ENCODE results near the gene LRRC8C. TPM values are rescaled to one million over a fixed set of nuclear protein-coding genes. Genes with fewer than 3 reads are reported as not detected.
A peak's percentile ranks its signal among the peaks of the same experiment; 100 is the strongest.

The LRRC8C gene
- total and polyA plus RNA-seq, 11 donors, result 3.2 to 16.3 (median 9.2) TPM

DNA sequence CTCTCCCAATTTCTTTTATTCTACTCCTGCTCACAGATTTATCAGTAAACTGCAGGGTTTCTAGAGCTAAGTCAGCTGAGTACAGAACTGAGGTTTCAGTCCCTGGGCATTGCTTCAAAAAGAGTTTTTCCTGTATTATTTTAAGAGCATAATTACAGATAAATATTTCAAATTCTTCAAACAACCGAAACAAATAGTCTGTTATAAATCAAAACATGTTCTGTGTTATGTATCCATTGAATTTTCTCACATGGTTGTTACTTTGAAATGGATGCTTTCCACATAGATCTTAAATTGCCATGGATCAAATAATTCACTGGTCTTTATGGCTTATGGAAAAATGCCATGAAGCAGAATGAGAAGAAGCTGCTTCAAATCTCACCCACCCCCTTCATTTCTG is 64.5 kb downstream of the LRRC8C start:
- Histone ChIP-seq H3K36me3 (peaks cover 0 to 3% (median 0%) of the 10 kb centered on the region in 9 donors), H3K4me3 (no peak overlapping the region), H3K27ac (peak overlapping the region in 2 of 12 donors; percentile 3 to 69), H3K27me3 (no peaks in the 10 kb centered on the region), H3K4me1 (peaks cover 7 to 98% (median 63%) of the 10 kb centered on the region in 12 donors), H3K9me3 (no peaks in the 10 kb centered on the region)
- ATAC-seq, result no peak
- DNase-seq, result no peak
- intact Hi-C loops (cut with DNase I), result loop anchor here in 8 of 10 donors (1.0 to 10.0 kb wide), 5 partner anchors 40 to 67 kb away; partner anchors contain the start of gene LRRC8C (in 4 of the 8)
- TF ChIP-seq POLR2A (IDR thresholded peaks at IDR 0.05), result no peak
- TF ChIP-seq, protein P1, sequence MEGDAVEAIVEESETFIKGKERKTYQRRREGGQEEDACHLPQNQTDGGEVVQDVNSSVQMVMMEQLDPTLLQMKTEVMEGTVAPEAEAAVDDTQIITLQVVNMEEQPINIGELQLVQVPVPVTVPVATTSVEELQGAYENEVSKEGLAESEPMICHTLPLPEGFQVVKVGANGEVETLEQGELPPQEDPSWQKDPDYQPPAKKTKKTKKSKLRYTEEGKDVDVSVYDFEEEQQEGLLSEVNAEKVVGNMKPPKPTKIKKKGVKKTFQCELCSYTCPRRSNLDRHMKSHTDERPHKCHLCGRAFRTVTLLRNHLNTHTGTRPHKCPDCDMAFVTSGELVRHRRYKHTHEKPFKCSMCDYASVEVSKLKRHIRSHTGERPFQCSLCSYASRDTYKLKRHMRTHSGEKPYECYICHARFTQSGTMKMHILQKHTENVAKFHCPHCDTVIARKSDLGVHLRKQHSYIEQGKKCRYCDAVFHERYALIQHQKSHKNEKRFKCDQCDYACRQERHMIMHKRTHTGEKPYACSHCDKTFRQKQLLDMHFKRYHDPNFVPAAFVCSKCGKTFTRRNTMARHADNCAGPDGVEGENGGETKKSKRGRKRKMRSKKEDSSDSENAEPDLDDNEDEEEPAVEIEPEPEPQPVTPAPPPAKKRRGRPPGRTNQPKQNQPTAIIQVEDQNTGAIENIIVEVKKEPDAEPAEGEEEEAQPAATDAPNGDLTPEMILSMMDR (IDR thresholded peaks at IDR 0.05), result no peak
- WGBS, 4 donors, result 21 to 43% (median 30%) methylated on average over 1 of the region's 1 CpG

DNA sequence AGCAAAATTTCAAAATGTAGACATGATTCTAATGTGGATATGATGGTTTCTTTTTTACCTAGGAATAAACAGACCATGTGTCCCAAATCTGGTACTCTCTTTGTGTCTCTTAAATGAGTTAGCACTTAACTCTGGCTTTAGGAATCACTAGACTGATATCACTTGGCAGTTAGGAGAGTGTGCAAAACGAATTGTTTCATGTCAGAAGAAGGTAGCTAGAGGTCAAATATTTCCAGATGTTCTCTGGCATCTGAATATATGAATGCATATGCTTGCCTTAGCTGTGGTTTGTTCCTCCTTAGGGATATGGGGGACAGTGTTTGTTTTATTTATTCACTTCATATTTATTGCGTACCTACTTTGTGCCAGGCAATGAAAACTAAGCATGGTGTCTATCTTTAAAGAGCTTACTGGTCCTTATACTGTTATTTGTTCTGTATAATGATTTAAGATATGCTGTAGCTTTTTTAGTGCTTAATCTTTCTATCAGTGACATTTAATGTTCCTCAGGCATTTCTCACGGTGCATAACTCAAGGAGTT is 65.2 kb downstream of the LRRC8C start:
- H3K27ac ChIP-seq, result peak overlapping the region in 4 of 12 donors; percentile 1 to 69 (median 15)

GRCh38 chr1:89698624-89699023 is 65.7 kb downstream of the LRRC8C start:
- H3K27ac ChIP-seq, result peak overlapping the region in 3 of 12 donors; percentile 1 to 69 (median 27)
- no peaks in the 10 kb centered on the region for H3K9me3 ChIP-seq
- ATAC-seq (no peak), DNase-seq (no peak)
- H3K4me3 ChIP-seq, result no peak overlapping the region
- intact Hi-C loops (cut with DNase I), result loop anchor here in 8 of 10 donors (5.0 to 10.0 kb wide), 4 partner anchors 41 to 66 kb away; partner anchors contain the start of gene LRRC8C (in 4 of the 8)
- H3K4me1 ChIP-seq, result peaks cover 7 to 86% (median 52%) of the 10 kb centered on the region in 12 donors
- 45 to 58% (median 47%) methylated on average over 1 of the region's 1 CpG for WGBS, 4 donors
- H3K27me3 ChIP-seq, result no peaks in the 10 kb centered on the region
- no peak for TF ChIP-seq POLR2A (IDR thresholded peaks at IDR 0.05)
- TF ChIP-seq, protein P1 (IDR thresholded peaks at IDR 0.05), result no peak
- peaks cover 0 to 9% (median 0%) of the 10 kb centered on the region in 9 donors for H3K36me3 ChIP-seq

More for the DNA sequence above, 65.2 kb downstream of the LRRC8C start:
- Histone ChIP-seq H3K36me3 (peaks cover 0 to 9% (median 0%) of the 10 kb centered on the region in 9 donors), H3K27me3 (no peaks in the 10 kb centered on the region), H3K9me3 (no peaks in the 10 kb centered on the region), H3K4me3 (no peak overlapping the region), H3K4me1 (peaks cover 7 to 91% (median 56%) of the 10 kb centered on the region in 12 donors)
- TF ChIP-seq POLR2A (IDR thresholded peaks at IDR 0.05), result no peak
- TF ChIP-seq, protein P1 (IDR thresholded peaks at IDR 0.05), result no peak
- WGBS, 4 donors, result 41 to 48% (median 44%) methylated on average over 3 of the region's 3 CpGs
- DNase-seq (no peak), ATAC-seq (no peak)
- intact Hi-C loops (cut with DNase I), result loop anchor here in 8 of 10 donors (5.0 to 10.0 kb wide), 4 partner anchors 41 to 67 kb away; partner anchors contain the start of gene LRRC8C (in 4 of the 8)

GRCh38 chr1:89699451-89699986 is 66.6 kb downstream of the LRRC8C start:
- 62 to 67% (median 64%) methylated on average over 4 of the region's 4 CpGs for WGBS, 4 donors
- H3K27me3 ChIP-seq, result no peaks in the 10 kb centered on the region
- no peak for TF ChIP-seq POLR2A (IDR thresholded peaks at IDR 0.05)
- TF ChIP-seq, protein P1 (IDR thresholded peaks at IDR 0.05), result no peak
- H3K4me1 ChIP-seq, result peaks cover 7 to 77% (median 45%) of the 10 kb centered on the region in 12 donors
- no peak overlapping the region for H3K4me3 ChIP-seq
- peak overlapping the region in 3 of 12 donors; percentile 14 to 69 (median 27) for H3K27ac ChIP-seq
- ATAC-seq (no peak), DNase-seq (no peak)
- H3K9me3 ChIP-seq, result no peaks in the 10 kb centered on the region
- intact Hi-C loops (cut with DNase I), result loop anchor here in 8 of 10 donors (5.0 to 10.0 kb wide), 4 partner anchors 42 to 65 kb away; partner anchors contain the start of gene LRRC8C (in 4 of the 8)
- peaks cover 0 to 9% (median 0%) of the 10 kb centered on the region in 9 donors for H3K36me3 ChIP-seq

Measured in heart left ventricle (tissue), 16 donors.